Naive thymus-derived CD4-positive, alpha-beta T cell (primary cell): ENCODE results near the gene GSKIP. TPM values are rescaled to one million over a fixed set of nuclear protein-coding genes. Genes with fewer than 3 reads are reported as not detected.

Experiments
- ATAC-seq: fragments of 150-1000 bp; cut with Tn5 transposase; 2 replicates; pipeline ENCODE4 v1.10.0; 2021; ENCODE audit warnings: mild to moderate bottlenecking, moderate library complexity
- CTCF ChIA-PET: fragments of 350-600 bp; sonication (Branson Sonifier 250); formaldehyde crosslinking; loops from one replicate; lab custom pipeline; 2021; ENCODE audit warnings: antibody characterized with exemption; lab: Charles Lee
- POLR2A ChIA-PET: fragments of 350-600 bp; sonication (Branson Sonifier 250); formaldehyde crosslinking; loops from one replicate; lab custom pipeline; 2021; ENCODE audit warnings: antibody characterized with exemption, inconsistent platforms; lab: Charles Lee
- DNase-seq, 9 donors: peaks; one replicate each; pipeline versions ENCODE4 v3.0.0 to v3.0.0-alpha.2; 2020 to 2022; ENCODE audit warnings: mixed read lengths in 1 of 9
- H3K27ac ChIP-seq: one replicate; pipeline ENCODE4 v1.7.0; 2013; ENCODE audit warnings: mild to moderate bottlenecking, low read depth, low read length, moderate library complexity
- H3K27me3 ChIP-seq, 2 donors: one replicate each; pipeline ENCODE4 v1.7.0; 2013; ENCODE audit warnings: low read length in 2 of 2, mild to moderate bottlenecking in 2 of 2, moderate library complexity in 2 of 2; ENCODE audit not compliant: control insufficient read depth in 2 of 2, insufficient read depth in 2 of 2
- H3K36me3 ChIP-seq, 3 experiments: 1 replicate in 2 of 3; 2 replicates in 1 of 3; pipeline ENCODE4 v1.7.0; 2013; ENCODE audit warnings: low read length in 3 of 3, mild to moderate bottlenecking in 3 of 3, moderate library complexity in 1 of 3; ENCODE audit not compliant: insufficient read depth in 3 of 3, control insufficient read depth in 2 of 3
- H3K4me1 ChIP-seq, 2 donors: one replicate each; pipeline ENCODE4 v1.7.0; 2013; ENCODE audit warnings: low read length in 2 of 2, mild to moderate bottlenecking in 2 of 2, moderate library complexity in 1 of 2; ENCODE audit not compliant: control insufficient read depth in 2 of 2, insufficient read depth in 2 of 2
- H3K4me3 ChIP-seq: 2 replicates; pipeline ENCODE4 v1.7.0; 2013; ENCODE audit warnings: mild to moderate bottlenecking, low read length
- H3K9me3 ChIP-seq, 3 experiments: 1 replicate in 2 of 3; 2 replicates in 1 of 3; pipeline ENCODE4 v1.7.0; 2013; ENCODE audit warnings: low read length in 3 of 3; ENCODE audit not compliant: control insufficient read depth in 2 of 3
- H3K27ac Mint-ChIP-seq, 9 donors: one replicate each; pipeline ENCODE4 v1.8.0; 2020 to 2022; ENCODE audit warnings: mixed read lengths in 9 of 9, mild to moderate bottlenecking in 8 of 9, moderate library complexity in 5 of 9, inconsistent platforms in 2 of 9
- H3K27me3 Mint-ChIP-seq, 5 donors: one replicate each; pipeline ENCODE4 v1.8.0; 2021 to 2022; ENCODE audit warnings: mixed read lengths in 5 of 5, mild to moderate bottlenecking in 1 of 5
- H3K36me3 Mint-ChIP-seq, 5 donors: one replicate each; pipeline ENCODE4 v1.8.0; 2020 to 2022; ENCODE audit warnings: mixed read lengths in 5 of 5, mild to moderate bottlenecking in 3 of 5, inconsistent platforms in 1 of 5
- H3K4me1 Mint-ChIP-seq, 7 donors: one replicate each; pipeline ENCODE4 v1.8.0; 2020 to 2022; ENCODE audit warnings: mixed read lengths in 7 of 7, mild to moderate bottlenecking in 3 of 7, inconsistent platforms in 1 of 7
- H3K4me3 Mint-ChIP-seq, 10 donors: one replicate each; pipeline ENCODE4 v1.8.0; 2020 to 2022; ENCODE audit warnings: mild to moderate bottlenecking in 10 of 10, mixed read lengths in 10 of 10, moderate library complexity in 6 of 10, inconsistent platforms in 2 of 10
- H3K9me3 Mint-ChIP-seq, 11 donors: one replicate each; pipeline ENCODE4 v1.8.0; 2020 to 2022; ENCODE audit warnings: mixed read lengths in 11 of 11, mild to moderate bottlenecking in 4 of 11, inconsistent platforms in 1 of 11, moderate library complexity in 1 of 11
- intact Hi-C, 2 donors: fragments of 100-400 bp; cut with micrococcal nuclease; formaldehyde crosslinking; loops; one replicate each; pipeline ENCODE4 v1.15.1; 2023
- polyA plus RNA-seq, 2 donors: library from polyadenylated mRNA; unstranded; fragments of 300-500 nt; fragmentation: Illumina TruSeq; gene quantifications; one replicate each; pipeline ENCODE4 v1.2.3, GENCODE V29; 2021
- total RNA-seq, 6 experiments: library from RNA in 5 of 6; stranded (reverse) in 5 of 6; gene quantifications; 1 replicate in 5 of 6; 2 replicates in 1 of 6; pipeline ENCODE4 v1.2.3 and lab custom pipeline; 2021 to 2026

GSKIP gene
- total and polyA plus RNA-seq, 7 experiments from 2014 or later, result 6.7 to 22.1 (median 16.8) TPM

GRCh38 chr14:96417254-96417653, 53.9 kb downstream of the GSKIP start:
- ChIA-PET CTCF (interaction anchor here (0.6 to 2.3 kb wide), 2 partner anchors 14 to 120 kb away, joined by 3 to 5 read pairs; no protein-coding TSS in a partner anchor), POLR2A (no interaction called here)
- no peak for DNase-seq
- Mint-ChIP-seq H3K4me1 (no peaks in the 10 kb centered on the region), H3K4me3 (no peak overlapping the region), H3K27me3 (no peaks in the 10 kb centered on the region), H3K36me3 (no peaks in the 10 kb centered on the region), H3K27ac (no peak overlapping the region), H3K9me3 (no peaks in the 10 kb centered on the region)
- ATAC-seq, result no peak
- Histone ChIP-seq H3K4me1 (no peaks in the 10 kb centered on the region), H3K27me3 (no peaks in the 10 kb centered on the region), H3K27ac (no peak overlapping the region), H3K36me3 (no peaks in the 10 kb centered on the region), H3K9me3 (no peaks in the 10 kb centered on the region), H3K4me3 (no peak overlapping the region)
- intact Hi-C loops, result no loop called here

GRCh38 chr14:96418075-96418474, 54.7 kb downstream of the GSKIP start:
- H3K27ac Mint-ChIP-seq, result no peak overlapping the region
- no peaks in the 10 kb centered on the region for H3K9me3 ChIP-seq
- no peak overlapping the region for H3K27ac ChIP-seq
- no peaks in the 10 kb centered on the region for H3K4me1 ChIP-seq
- H3K4me1 Mint-ChIP-seq, result peaks cover 0 to under 1% (median 0%) of the 10 kb centered on the region in 7 donors
- no peak overlapping the region for H3K4me3 ChIP-seq
- H3K9me3 Mint-ChIP-seq, result no peaks in the 10 kb centered on the region
- ATAC-seq (no peak), DNase-seq (no peak)
- H3K27me3 ChIP-seq, result no peaks in the 10 kb centered on the region
- H3K36me3 Mint-ChIP-seq, result no peaks in the 10 kb centered on the region
- H3K27me3 Mint-ChIP-seq, result peaks cover 0 to 2% (median 0%) of the 10 kb centered on the region in 5 donors
- H3K36me3 ChIP-seq, result no peaks in the 10 kb centered on the region
- ChIA-PET CTCF (interaction anchor here (2.3 kb wide), 1 partner anchor 121 kb away, joined by 5 read pairs; no protein-coding TSS in a partner anchor), POLR2A (no interaction called here)
- intact Hi-C loops, result no loop called here
- no peak overlapping the region for H3K4me3 Mint-ChIP-seq

GRCh38 chr14:96421236-96421635, 57.9 kb downstream of the GSKIP start:
- ATAC-seq (no peak), DNase-seq (no peak)
- Histone ChIP-seq H3K4me1 (no peaks in the 10 kb centered on the region), H3K27ac (no peak overlapping the region), H3K9me3 (no peaks in the 10 kb centered on the region), H3K4me3 (no peak overlapping the region), H3K36me3 (no peaks in the 10 kb centered on the region), H3K27me3 (no peaks in the 10 kb centered on the region)
- Mint-ChIP-seq H3K36me3 (no peaks in the 10 kb centered on the region), H3K27ac (no peak overlapping the region), H3K4me1 (peaks cover 0 to 5% (median 3%) of the 10 kb centered on the region in 7 donors), H3K4me3 (no peak overlapping the region), H3K9me3 (peaks cover 0 to 2% (median 0%) of the 10 kb centered on the region in 11 donors), H3K27me3 (peaks cover 0 to 7% (median 3%) of the 10 kb centered on the region in 5 donors)
- intact Hi-C loops, result loop anchor here in 1 of 2 donors (5.0 kb wide), 1 partner anchor 74 kb away; no protein-coding TSS in a partner anchor
- ChIA-PET CTCF (interaction anchor here (1.0 kb wide), 1 partner anchor 73 kb away, joined by 3 read pairs; no protein-coding TSS in a partner anchor), POLR2A (no interaction called here)

- peaks cover 0 to 5% (median 0%) of the 10 kb centered on the region in 11 donors for H3K9me3 Mint-ChIP-seq
- intact Hi-C loops, result loop anchor here in 1 of 2 donors (5.0 kb wide), 1 partner anchor 76 kb away; no protein-coding TSS in a partner anchor
- no peaks in the 10 kb centered on the region for H3K36me3 Mint-ChIP-seq
- H3K4me1 Mint-ChIP-seq, result peaks cover 0 to 5% (median 3%) of the 10 kb centered on the region in 7 donors
- no peak for ATAC-seq
- Histone ChIP-seq H3K27ac (no peak overlapping the region), H3K4me3 (no peak overlapping the region), H3K36me3 (no peaks in the 10 kb centered on the region), H3K4me1 (no peaks in the 10 kb centered on the region), H3K27me3 (no peaks in the 10 kb centered on the region), H3K9me3 (no peaks in the 10 kb centered on the region)
- H3K27ac Mint-ChIP-seq, result no peak overlapping the region
- no peak for DNase-seq
- ChIA-PET POLR2A (no interaction called here), CTCF (interaction anchor here (0.6 to 2.0 kb wide), 5 partner anchors 16 to 423 kb away, joined by 3 to 15 read pairs (median 3); no protein-coding TSS in a partner anchor)
- peaks cover 0 to 7% (median 3%) of the 10 kb centered on the region in 5 donors for H3K27me3 Mint-ChIP-seq
- peak overlapping the region in 4 of 10 donors; percentile 21 to 70 (median 60) for H3K4me3 Mint-ChIP-seq
Measured at GRCh38 chr14:96422992-96423391, 59.7 kb downstream of the GSKIP start.

GRCh38 chr14:96423446-96424108, 60.3 kb downstream of the GSKIP start:
- peak overlapping the region; percentile 34 to 84 (median 74) for H3K4me3 Mint-ChIP-seq
- Histone ChIP-seq H3K36me3 (no peaks in the 10 kb centered on the region), H3K27me3 (no peaks in the 10 kb centered on the region), H3K9me3 (no peaks in the 10 kb centered on the region), H3K4me1 (no peaks in the 10 kb centered on the region), H3K27ac (no peak overlapping the region), H3K4me3 (peak overlapping the region; percentile 49)
- no peak for DNase-seq
- peak overlapping the region in 1 of 9 donors; percentile 42 for H3K27ac Mint-ChIP-seq
- no peaks in the 10 kb centered on the region for H3K36me3 Mint-ChIP-seq
- peaks cover 0 to 5% (median 3%) of the 10 kb centered on the region in 7 donors for H3K4me1 Mint-ChIP-seq
- intact Hi-C loops, result loop anchor here (1.0 to 5.0 kb wide), 7 partner anchors 32 to 425 kb away; partner anchors contain the start of genes ATG2B (in 2 of the 2) and GSKIP (in 2 of the 2)
- CTCF ChIA-PET, result interaction anchor here (0.7 to 2.0 kb wide), 6 partner anchors 56 to 864 kb away, joined by 3 to 15 read pairs (median 3); no protein-coding TSS in a partner anchor
- peaks cover 0 to 5% (median 0%) of the 10 kb centered on the region in 11 donors for H3K9me3 Mint-ChIP-seq
- H3K27me3 Mint-ChIP-seq, result peaks cover 0 to 7% (median 3%) of the 10 kb centered on the region in 5 donors
- POLR2A ChIA-PET, result no interaction called here
- no peak for ATAC-seq

GRCh38 chr14:96424109-96424989, 61.0 kb downstream of the GSKIP start:
- peak overlapping the region; percentile 49 for H3K4me3 ChIP-seq
- H3K9me3 ChIP-seq, result no peaks in the 10 kb centered on the region
- ChIA-PET CTCF (interaction anchor here (0.6 to 2.0 kb wide), 10 partner anchors 16 to 865 kb away, joined by 3 to 15 read pairs (median 3); no protein-coding TSS in a partner anchor), POLR2A (no interaction called here)
- no peaks in the 10 kb centered on the region for H3K36me3 ChIP-seq
- H3K27ac Mint-ChIP-seq, result peak overlapping the region in 1 of 9 donors; percentile 41
- H3K36me3 Mint-ChIP-seq, result no peaks in the 10 kb centered on the region
- H3K4me1 ChIP-seq, result no peaks in the 10 kb centered on the region
- peaks cover 0 to 10% (median 3%) of the 10 kb centered on the region in 5 donors for H3K27me3 Mint-ChIP-seq
- intact Hi-C loops, result loop anchor here (1.0 to 5.0 kb wide), 7 partner anchors 33 to 426 kb away; partner anchors contain the start of genes ATG2B (in 2 of the 2) and GSKIP (in 2 of the 2)
- ATAC-seq, result peak; percentile 88
- H3K9me3 Mint-ChIP-seq, result peaks cover 0 to 6% (median 0%) of the 10 kb centered on the region in 11 donors
- H3K4me3 Mint-ChIP-seq, result peak overlapping the region; percentile 60 to 84 (median 82)
- peaks cover 0 to 5% (median 3%) of the 10 kb centered on the region in 7 donors for H3K4me1 Mint-ChIP-seq
- no peaks in the 10 kb centered on the region for H3K27me3 ChIP-seq
- H3K27ac ChIP-seq, result no peak overlapping the region
- DNase-seq, result peak in 8 of 9 donors; percentile 17 to 58 (median 50)
